Osteoblast (primary cell): ENCODE measurements around the gene SCLY. TPM values are rescaled to one million over a fixed set of nuclear protein-coding genes. Genes with fewer than 3 reads are reported as not detected.
A peak's percentile ranks its signal among the peaks of the same experiment; 100 is the strongest.

ENCODE experiments used
- DNase-seq: peaks from one replicate; pipeline ENCODE4 v3.0.0; 2011; ENCODE audit warnings: low spot score, mixed read lengths; ENCODE audit not compliant: insufficient read length; ENCODE audit errors: missing footprints
- H2AFZ ChIP-seq: 2 replicates; pipeline ENCODE4 v1.6.0; 2011; ENCODE audit warnings: mild to moderate bottlenecking, low read length
- H3K27ac ChIP-seq: 2 replicates; pipeline ENCODE4 v1.5.1; 2011; ENCODE audit warnings: mild to moderate bottlenecking, low read depth, low read length, moderate library complexity
- H3K27me3 ChIP-seq: 2 replicates; pipeline ENCODE4 v1.6.0; 2012; ENCODE audit warnings: mild to moderate bottlenecking, control low read depth, inconsistent platforms, low read length, moderate library complexity; ENCODE audit not compliant: insufficient read depth
- H3K36me3 ChIP-seq: 2 replicates; pipeline ENCODE4 v1.5.1; 2011; ENCODE audit warnings: mild to moderate bottlenecking, low read length, control low read depth, moderate library complexity; ENCODE audit not compliant: insufficient read depth
- H3K4me1 ChIP-seq: 2 replicates; pipeline ENCODE4 v1.5.1; 2011; ENCODE audit warnings: mild to moderate bottlenecking, low read length, control low read depth, moderate library complexity; ENCODE audit not compliant: insufficient read depth
- H3K4me2 ChIP-seq: 2 replicates; pipeline ENCODE4 v1.6.0; 2011; ENCODE audit warnings: mild to moderate bottlenecking, low read length; ENCODE audit not compliant: insufficient read depth
- H3K4me3 ChIP-seq: fragments of 200-600 bp; sonication (generic); 3 replicates; pipeline ENCODE4 v1.5.1; 2012; ENCODE audit warnings: mild to moderate bottlenecking, low read length, inconsistent platforms; ENCODE audit not compliant: insufficient read depth
- H3K79me2 ChIP-seq: 2 replicates; pipeline ENCODE4 v1.6.0; 2012; ENCODE audit warnings: mild to moderate bottlenecking, low read length, control low read depth, inconsistent platforms; ENCODE audit not compliant: insufficient read depth
- H3K9me3 ChIP-seq: 2 replicates; pipeline ENCODE4 v1.5.1; 2011; ENCODE audit warnings: low read depth, low read length, control low read depth
- H4K20me1 ChIP-seq: 2 replicates; pipeline ENCODE4 v1.6.0; 2012; ENCODE audit warnings: mild to moderate bottlenecking, low read length, control low read depth; ENCODE audit not compliant: insufficient read depth
- CTCF ChIP-seq: IDR thresholded peaks from 2 replicates; pipeline ENCODE4 v1.5.1; 2011; ENCODE audit warnings: mild to moderate bottlenecking, low read depth, low read length, moderate library complexity; ENCODE audit errors: extremely low read depth
- total RNA-seq: library from RNA; depleted of rRNA; stranded (reverse); fragments of >200 nt; gene quantifications from 2 replicates; pipeline ENCODE4 v1.2.3, GENCODE V29; 2012

Gene SCLY
- total RNA-seq, 1 donor = 11.6 TPM

- TF ChIP-seq CTCF = no peak
- no peaks in the 10 kb centered on the region for H4K20me1 ChIP-seq
- H3K27ac ChIP-seq = no peak overlapping the region
- no peaks in the 10 kb centered on the region for H3K79me2 ChIP-seq
- no peak overlapping the region for H3K4me2 ChIP-seq
- H3K9me3 ChIP-seq = no peaks in the 10 kb centered on the region
- no peak overlapping the region for H2AFZ ChIP-seq
- H3K27me3 ChIP-seq = no peaks in the 10 kb centered on the region
- no peak overlapping the region for H3K4me3 ChIP-seq
- DNase-seq = peak; percentile 88
- H3K36me3 ChIP-seq = no peaks in the 10 kb centered on the region
- H3K4me1 ChIP-seq = no peaks in the 10 kb centered on the region
Observed at GRCh38 chr2:238098901-238099713, 38.3 kb downstream of the SCLY start.

- Histone ChIP-seq H3K4me2 (no peak overlapping the region), H3K4me1 (no peaks in the 10 kb centered on the region), H3K79me2 (no peaks in the 10 kb centered on the region), H3K9me3 (no peaks in the 10 kb centered on the region), H3K27me3 (no peaks in the 10 kb centered on the region), H2AFZ (no peak overlapping the region), H3K27ac (no peak overlapping the region), H3K4me3 (no peak overlapping the region), H3K36me3 (no peaks in the 10 kb centered on the region), H4K20me1 (no peaks in the 10 kb centered on the region)
- peak; percentile 57 for DNase-seq
- TF ChIP-seq CTCF = no peak
Observed at GRCh38 chr2:238099714-238100048, 38.9 kb downstream of the SCLY start.

GRCh38 chr2:238100049-238100820, 39.4 kb downstream of the SCLY start, which contains the start of gene ESPNL:
Gene ESPNL (plus strand): TSS chr2:238100340. CDS start chr2:238100420, 80 bp downstream.
- Histone ChIP-seq H4K20me1 (no peaks in the 10 kb centered on the region), H3K36me3 (no peaks in the 10 kb centered on the region), H3K27me3 (no peaks in the 10 kb centered on the region), H3K9me3 (no peaks in the 10 kb centered on the region), H3K4me1 (no peaks in the 10 kb centered on the region), H3K27ac (no peak within 1 kb of the TSS), H3K79me2 (no peaks in the 10 kb centered on the region), H3K4me3 (no peak within 1 kb of the TSS), H3K4me2 (no peak within 1 kb of the TSS), H2AFZ (no peak within 1 kb of the TSS)
- no peak for TF ChIP-seq CTCF
- peak; percentile 84 for DNase-seq
